ENCODE results near the gene SCMH1. TPM values are rescaled to one million over a fixed set of nuclear protein-coding genes. Genes with fewer than 3 reads are reported as not detected.

The SCMH1 gene
- total RNA-seq, 1 experiment from 2014 or later: 16.5 TPM

GRCh38 chr1:40984066-40984465 lies 258.0 kb downstream of the SCMH1 start:
- Mint-ChIP-seq H3K36me3 (ENCODE audit: insufficient read depth in 1 of 3, low read depth in 3 of 3) (peaks cover 43 to 65% (median 61%) of the 10 kb centered on the region in 3 experiments; a peak in 6 of 7 replicates), H3K27ac (no peak overlapping the region), H3K27me3 (ENCODE audit: low read depth) (no peaks in the 10 kb centered on the region), H3K4me3 (no peak overlapping the region), H3K9me3 (no peaks in the 10 kb centered on the region), H3K4me1 (peaks cover 16 to 19% of the 10 kb centered on the region in 2 experiments)
- Histone ChIP-seq H3K4me2 (ENCODE audit: insufficient read depth, insufficient read length, low read length) (no peak overlapping the region), H2BK5ac (ENCODE audit: insufficient read length, low read length) (no peak overlapping the region), H3K4me1 (ENCODE audit: insufficient read depth, low read length) (peaks cover 6% of the 10 kb centered on the region), H3K27me3 (ENCODE audit: insufficient read depth, low read length) (no peaks in the 10 kb centered on the region), H3K14ac (ENCODE audit: insufficient read depth, low read length) (no peak overlapping the region), H4K5ac (ENCODE audit: insufficient read length, low read depth, low read length) (no peak overlapping the region), H3K18ac (ENCODE audit: insufficient read length, low read depth, low read length) (no peak overlapping the region), H3K9ac (ENCODE audit: extremely low read depth, insufficient read length, low read length) (no peak overlapping the region), H3K4ac (ENCODE audit: low read depth, low read length) (no peak overlapping the region), H3K79me1 (ENCODE audit: insufficient read depth, low read depth, low read length, poor library complexity, severe bottlenecking) (no peaks in the 10 kb centered on the region), H2BK120ac (ENCODE audit: low read depth, low read length, poor library complexity, severe bottlenecking) (no peak overlapping the region), H2BK12ac (ENCODE audit: insufficient read length, low read depth, low read length) (no peak overlapping the region), H3K27ac (ENCODE audit: insufficient read length, low read depth, low read length) (no peak overlapping the region), H3K9me3 (ENCODE audit: control insufficient read depth, low read depth, low read length) (no peaks in the 10 kb centered on the region), H4K91ac (ENCODE audit: insufficient read length, low read depth, low read length) (no peak overlapping the region), H2BK15ac (ENCODE audit: low read depth, low read length) (no peak overlapping the region), H3K56ac (ENCODE audit: insufficient read length, low read depth, low read length) (no peak overlapping the region), H3K23me2 (ENCODE audit: insufficient read length, low read depth, low read length, poor library complexity, severe bottlenecking) (peaks cover 7% of the 10 kb centered on the region), H2AFZ (ENCODE audit: low read length) (no peak overlapping the region), H2AK5ac (ENCODE audit: insufficient read length, low read length) (no peak overlapping the region), H4K8ac (replicated peaks; ENCODE audit: insufficient read length, low read depth, low read length) (no peak overlapping the region), H4K20me1 (ENCODE audit: control insufficient read depth, insufficient read depth, insufficient read length) (no peaks in the 10 kb centered on the region), H2BK20ac (ENCODE audit: low read depth, low read length, poor library complexity, severe bottlenecking) (no peak overlapping the region), H3K79me2 (ENCODE audit: insufficient read depth, low read length) (peaks cover 20% of the 10 kb centered on the region; the same call in 1 of the 2 replicates), H3T11ph (ENCODE audit: low read length) (no peak overlapping the region), H3K23ac (ENCODE audit: insufficient read length, low read depth, low read length) (no peak overlapping the region)
- WGBS (ENCODE audit: extremely low coverage, insufficient read length, low lambda C conversion rate): no CpG with 5 or more reads among the region's 2 CpGs
- no peak for DNase-seq
- no peak for TF ChIP-seq CTCF (conservative IDR thresholded peaks at IDR 0.05)

All from H9 (cell line).